ENCODE data around the gene MAGEA9B. TPM values are rescaled to one million over a fixed set of nuclear protein-coding genes. Genes with fewer than 3 reads are reported as not detected.
"Not testable (repeated sequence)": the region's sequence is repeated elsewhere in the genome, so short reads cannot be mapped to it uniquely, and the experiment has no call there.

Gene MAGEA9B
- total RNA-seq, 4 donors from 2014 or later: not detected

GRCh38 chrX:149628280-149628679 is 41.0 kb upstream of the MAGEA9B start:
- Histone ChIP-seq H3K27ac (no peak overlapping the region), H3K27me3 (no peaks in the 10 kb centered on the region), H3K4me1 (peaks cover 27% of the 10 kb centered on the region), H3K9me3 (no peaks in the 10 kb centered on the region), H3K36me3 (no peaks in the 10 kb centered on the region), H3K4me3 (no peak overlapping the region)
- DNase-seq (ENCODE audit: low spot score in 2 of 2): no peak
- 47% methylated on average over 3 of the region's 3 CpGs for WGBS
- no peak for TF ChIP-seq POLR2A (IDR thresholded peaks at IDR 0.05)

GRCh38 chrX:149626829-149627228 is 39.6 kb upstream of the MAGEA9B start:
- not testable (repeated sequence) for H3K4me3 ChIP-seq; H3K27me3 ChIP-seq; H3K9me3 ChIP-seq; H3K27ac ChIP-seq; DNase-seq (ENCODE audit: low spot score in 2 of 2); H3K36me3 ChIP-seq
- WGBS: 80% methylated on average over 7 of the region's 8 CpGs
- H3K4me1 ChIP-seq: peaks cover 23% of the 10 kb centered on the region

- not testable (repeated sequence) for DNase-seq (ENCODE audit: low spot score in 2 of 2); H3K36me3 ChIP-seq; H3K27ac ChIP-seq; H3K4me3 ChIP-seq; H3K4me1 ChIP-seq; H3K9me3 ChIP-seq; H3K27me3 ChIP-seq
- 100% methylated on average over 1 of the region's 1 CpG for WGBS
These were observed 32.4 kb upstream of the MAGEA9B start for GRCh38 chrX:149619662-149620061.

- H3K27me3 ChIP-seq: no peaks in the 10 kb centered on the region
- no peak overlapping the region for H3K4me3 ChIP-seq
- no peak for DNase-seq (ENCODE audit: low spot score in 2 of 2)
- no peak overlapping the region for H3K27ac ChIP-seq
- H3K36me3 ChIP-seq: no peaks in the 10 kb centered on the region
- TF ChIP-seq POLR2AphosphoS5 (IDR thresholded peaks at IDR 0.05) (no peak), EP300 (IDR thresholded peaks at IDR 0.05) (no peak), POLR2A (IDR thresholded peaks at IDR 0.05) (no peak)
- TF ChIP-seq, protein P1, sequence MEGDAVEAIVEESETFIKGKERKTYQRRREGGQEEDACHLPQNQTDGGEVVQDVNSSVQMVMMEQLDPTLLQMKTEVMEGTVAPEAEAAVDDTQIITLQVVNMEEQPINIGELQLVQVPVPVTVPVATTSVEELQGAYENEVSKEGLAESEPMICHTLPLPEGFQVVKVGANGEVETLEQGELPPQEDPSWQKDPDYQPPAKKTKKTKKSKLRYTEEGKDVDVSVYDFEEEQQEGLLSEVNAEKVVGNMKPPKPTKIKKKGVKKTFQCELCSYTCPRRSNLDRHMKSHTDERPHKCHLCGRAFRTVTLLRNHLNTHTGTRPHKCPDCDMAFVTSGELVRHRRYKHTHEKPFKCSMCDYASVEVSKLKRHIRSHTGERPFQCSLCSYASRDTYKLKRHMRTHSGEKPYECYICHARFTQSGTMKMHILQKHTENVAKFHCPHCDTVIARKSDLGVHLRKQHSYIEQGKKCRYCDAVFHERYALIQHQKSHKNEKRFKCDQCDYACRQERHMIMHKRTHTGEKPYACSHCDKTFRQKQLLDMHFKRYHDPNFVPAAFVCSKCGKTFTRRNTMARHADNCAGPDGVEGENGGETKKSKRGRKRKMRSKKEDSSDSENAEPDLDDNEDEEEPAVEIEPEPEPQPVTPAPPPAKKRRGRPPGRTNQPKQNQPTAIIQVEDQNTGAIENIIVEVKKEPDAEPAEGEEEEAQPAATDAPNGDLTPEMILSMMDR (IDR thresholded peaks at IDR 0.05): no peak
- WGBS: 58% methylated on average over 3 of the region's 3 CpGs
- no peaks in the 10 kb centered on the region for H3K4me1 ChIP-seq
- no peaks in the 10 kb centered on the region for H3K9me3 ChIP-seq
These were observed 31.6 kb upstream of the MAGEA9B start for GRCh38 chrX:149618871-149619270.

GRCh38 chrX:149611623-149612175 is 24.4 kb upstream of the MAGEA9B start:
- Histone ChIP-seq H3K36me3 (no peaks in the 10 kb centered on the region), H3K27me3 (no peaks in the 10 kb centered on the region), H3K27ac (no peak overlapping the region), H3K9me3 (no peaks in the 10 kb centered on the region), H3K4me1 (no peaks in the 10 kb centered on the region), H3K4me3 (no peak overlapping the region)
- no peak for DNase-seq (ENCODE audit: low spot score in 2 of 2)
- TF ChIP-seq POLR2A (IDR thresholded peaks at IDR 0.05) (no peak), POLR2AphosphoS5 (IDR thresholded peaks at IDR 0.05) (no peak), EP300 (IDR thresholded peaks at IDR 0.05) (no peak)
- TF ChIP-seq, protein P1 (IDR thresholded peaks at IDR 0.05): no peak
- 60% methylated on average over 1 of the region's 1 CpG for WGBS

DNA sequence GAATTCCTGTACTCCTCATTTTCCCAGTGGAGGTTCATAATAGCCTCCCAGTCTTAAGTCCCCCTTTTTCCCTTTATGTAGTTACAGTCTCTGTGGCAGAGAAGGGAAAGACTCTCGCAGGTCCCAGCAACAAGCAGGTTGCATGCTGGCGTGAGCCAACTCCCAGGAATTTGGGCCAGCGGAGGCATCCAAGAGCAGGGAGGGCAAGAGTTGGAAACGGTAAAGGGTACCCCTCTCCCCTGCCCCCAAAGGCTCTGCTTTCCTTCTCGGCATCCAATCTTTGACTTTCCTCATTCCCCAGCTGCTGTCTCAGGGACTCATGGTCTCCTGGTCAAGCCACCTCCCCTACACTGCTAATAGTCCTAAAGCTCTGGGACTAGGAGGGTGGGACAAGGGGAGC is 23.3 kb upstream of the MAGEA9B start:
- WGBS: 73% methylated on average over 5 of the region's 5 CpGs
- TF ChIP-seq, protein P1 (IDR thresholded peaks at IDR 0.05): no peak
- TF ChIP-seq POLR2A (IDR thresholded peaks at IDR 0.05) (no peak), POLR2AphosphoS5 (IDR thresholded peaks at IDR 0.05) (no peak), EP300 (IDR thresholded peaks at IDR 0.05) (no peak)
- DNase-seq (ENCODE audit: low spot score in 2 of 2): no peak

DNA sequence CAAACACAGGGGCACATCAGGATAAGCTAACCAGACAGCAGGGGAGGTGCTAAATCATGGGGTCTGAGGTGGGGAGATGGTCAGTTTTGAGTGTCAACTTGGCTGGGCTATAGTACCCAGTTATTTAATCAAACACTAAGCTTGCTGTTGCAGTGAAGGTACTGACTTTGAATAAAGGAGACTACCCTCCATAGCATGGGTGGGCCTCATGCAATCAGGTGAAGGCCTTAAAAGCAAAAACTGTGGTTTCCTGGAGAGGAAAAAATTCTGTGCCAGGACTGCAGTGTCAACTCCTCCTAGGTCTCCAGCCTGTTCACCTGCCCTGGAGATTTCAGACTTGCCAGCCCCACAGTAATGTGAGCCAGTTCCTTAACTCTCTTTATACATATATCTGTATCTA is 20.4 kb upstream of the MAGEA9B start:
- Histone ChIP-seq H3K27ac (no peak overlapping the region), H3K4me1 (no peaks in the 10 kb centered on the region), H3K9me3 (no peaks in the 10 kb centered on the region), H3K27me3 (no peaks in the 10 kb centered on the region), H3K4me3 (no peak overlapping the region), H3K36me3 (peaks cover 10% of the 10 kb centered on the region)
- TF ChIP-seq, protein P1 (IDR thresholded peaks at IDR 0.05): no peak
- TF ChIP-seq EP300 (IDR thresholded peaks at IDR 0.05): no peak
- no peak for TF ChIP-seq POLR2AphosphoS5 (IDR thresholded peaks at IDR 0.05)
- TF ChIP-seq POLR2A (IDR thresholded peaks at IDR 0.05): no peak
- DNase-seq (ENCODE audit: low spot score in 2 of 2): no peak

More for the DNA sequence above, 23.3 kb upstream of the MAGEA9B start:
- Histone ChIP-seq H3K4me3 (no peak overlapping the region), H3K9me3 (no peaks in the 10 kb centered on the region), H3K4me1 (no peaks in the 10 kb centered on the region), H3K27me3 (no peaks in the 10 kb centered on the region), H3K27ac (no peak overlapping the region), H3K36me3 (peaks cover 4% of the 10 kb centered on the region)

- not testable (repeated sequence) for H3K4me1 ChIP-seq; H3K27ac ChIP-seq; H3K36me3 ChIP-seq; H3K27me3 ChIP-seq; H3K4me3 ChIP-seq; DNase-seq (ENCODE audit: low spot score in 2 of 2); H3K9me3 ChIP-seq
- 79% methylated on average over 7 of the region's 7 CpGs for WGBS
These were observed 18.1 kb upstream of the MAGEA9B start for GRCh38 chrX:149605248-149605885.

DNA sequence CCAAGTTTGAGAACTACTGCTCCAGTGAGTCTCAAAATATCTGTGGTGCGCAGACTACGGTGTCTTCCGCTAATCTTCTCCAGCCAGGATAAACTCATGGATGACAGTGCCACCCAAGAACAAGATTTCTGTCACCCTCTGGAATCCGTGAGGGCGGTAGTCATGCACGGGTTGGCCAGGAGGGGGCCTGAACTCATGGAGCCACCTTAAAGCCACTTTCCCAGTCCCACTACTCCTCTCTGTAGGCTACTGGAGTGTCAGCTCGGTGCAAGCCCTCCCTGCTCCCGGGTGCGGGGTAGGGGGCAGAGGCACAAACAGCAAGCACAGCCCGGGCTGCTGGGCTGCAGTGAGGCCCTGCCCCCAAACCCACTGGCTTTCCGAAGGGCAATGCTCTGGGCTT is 11.3 kb upstream of the MAGEA9B start:
- no CpG with 5 or more reads among the region's 11 CpGs for WGBS
- DNase-seq (ENCODE audit: low spot score in 2 of 2); H3K4me1 ChIP-seq; H3K4me3 ChIP-seq; H3K27me3 ChIP-seq; H3K27ac ChIP-seq; H3K36me3 ChIP-seq; H3K9me3 ChIP-seq: not testable (repeated sequence)
